ENCODE results near the gene ARRB1.

DNA sequence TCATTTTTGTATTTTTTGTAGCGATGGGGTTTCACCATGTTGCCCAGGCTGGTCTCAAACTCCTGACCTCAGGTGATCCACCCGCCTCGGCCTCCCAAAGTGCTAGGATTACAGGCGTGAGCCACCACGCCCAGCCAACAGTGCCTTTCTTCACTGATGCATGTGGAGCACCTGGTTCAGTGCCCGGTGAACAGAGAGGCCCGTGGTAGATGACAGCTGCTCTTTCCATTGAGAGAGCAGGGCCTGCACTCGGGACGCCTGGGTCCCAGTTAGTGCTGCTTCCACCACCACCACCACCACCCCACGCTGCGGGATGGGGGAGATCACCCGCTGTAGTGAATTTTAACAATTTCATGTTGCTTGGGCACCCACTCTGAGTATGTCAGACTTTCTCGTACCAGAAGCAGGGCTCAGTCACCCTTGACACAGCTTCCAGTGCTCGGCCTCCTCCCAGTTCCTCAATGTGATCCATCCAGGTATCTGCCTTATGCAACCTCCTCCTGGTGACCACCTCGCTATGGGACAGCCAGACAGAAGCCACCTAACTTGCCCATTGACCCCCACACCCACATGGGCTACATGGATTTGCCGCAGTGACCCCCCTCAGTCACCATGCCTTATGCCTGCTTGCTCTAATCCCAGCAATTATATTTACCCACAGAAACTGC is 36.6 kb downstream of the ARRB1 start:
- TF ChIP-seq ZNF12 (CRISPR knock-in tag; IDR thresholded peaks at IDR 0.05) (no peak), MED1 (CRISPR knock-in tag; IDR thresholded peaks at IDR 0.05; ENCODE audit: borderline replicate concordance) (no peak), ZNF124 (CRISPR knock-in tag; IDR thresholded peaks at IDR 0.05) (no peak), DACH1 (IDR thresholded peaks at IDR 0.05; ENCODE audit: partially characterized antibody) (no peak), HDAC2 (IDR thresholded peaks at IDR 0.05) (no peak)
- TF ChIP-seq, protein P1, sequence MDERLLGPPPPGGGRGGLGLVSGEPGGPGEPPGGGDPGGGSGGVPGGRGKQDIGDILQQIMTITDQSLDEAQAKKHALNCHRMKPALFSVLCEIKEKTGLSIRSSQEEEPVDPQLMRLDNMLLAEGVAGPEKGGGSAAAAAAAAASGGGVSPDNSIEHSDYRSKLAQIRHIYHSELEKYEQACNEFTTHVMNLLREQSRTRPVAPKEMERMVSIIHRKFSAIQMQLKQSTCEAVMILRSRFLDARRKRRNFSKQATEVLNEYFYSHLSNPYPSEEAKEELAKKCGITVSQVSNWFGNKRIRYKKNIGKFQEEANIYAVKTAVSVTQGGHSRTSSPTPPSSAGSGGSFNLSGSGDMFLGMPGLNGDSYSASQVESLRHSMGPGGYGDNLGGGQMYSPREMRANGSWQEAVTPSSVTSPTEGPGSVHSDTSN (CRISPR knock-in tag; IDR thresholded peaks at IDR 0.05; ENCODE audit: low read depth) = no peak
- TF ChIP-seq, protein P1 (tag; conservative IDR thresholded peaks at IDR 0.05; ENCODE audit: low read depth) = no peak
- TF ChIP-seq, protein P2, sequence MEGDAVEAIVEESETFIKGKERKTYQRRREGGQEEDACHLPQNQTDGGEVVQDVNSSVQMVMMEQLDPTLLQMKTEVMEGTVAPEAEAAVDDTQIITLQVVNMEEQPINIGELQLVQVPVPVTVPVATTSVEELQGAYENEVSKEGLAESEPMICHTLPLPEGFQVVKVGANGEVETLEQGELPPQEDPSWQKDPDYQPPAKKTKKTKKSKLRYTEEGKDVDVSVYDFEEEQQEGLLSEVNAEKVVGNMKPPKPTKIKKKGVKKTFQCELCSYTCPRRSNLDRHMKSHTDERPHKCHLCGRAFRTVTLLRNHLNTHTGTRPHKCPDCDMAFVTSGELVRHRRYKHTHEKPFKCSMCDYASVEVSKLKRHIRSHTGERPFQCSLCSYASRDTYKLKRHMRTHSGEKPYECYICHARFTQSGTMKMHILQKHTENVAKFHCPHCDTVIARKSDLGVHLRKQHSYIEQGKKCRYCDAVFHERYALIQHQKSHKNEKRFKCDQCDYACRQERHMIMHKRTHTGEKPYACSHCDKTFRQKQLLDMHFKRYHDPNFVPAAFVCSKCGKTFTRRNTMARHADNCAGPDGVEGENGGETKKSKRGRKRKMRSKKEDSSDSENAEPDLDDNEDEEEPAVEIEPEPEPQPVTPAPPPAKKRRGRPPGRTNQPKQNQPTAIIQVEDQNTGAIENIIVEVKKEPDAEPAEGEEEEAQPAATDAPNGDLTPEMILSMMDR (IDR thresholded peaks at IDR 0.05 in 2 of 3, conservative IDR thresholded peaks at IDR 0.05 in 1 of 3; ENCODE audit: insufficient read depth in 2 of 3, low read depth in 1 of 3, low read length in 3 of 3) = no peak
